ENCODE data around the gene PRMT5.

Gene PRMT5

DNA sequence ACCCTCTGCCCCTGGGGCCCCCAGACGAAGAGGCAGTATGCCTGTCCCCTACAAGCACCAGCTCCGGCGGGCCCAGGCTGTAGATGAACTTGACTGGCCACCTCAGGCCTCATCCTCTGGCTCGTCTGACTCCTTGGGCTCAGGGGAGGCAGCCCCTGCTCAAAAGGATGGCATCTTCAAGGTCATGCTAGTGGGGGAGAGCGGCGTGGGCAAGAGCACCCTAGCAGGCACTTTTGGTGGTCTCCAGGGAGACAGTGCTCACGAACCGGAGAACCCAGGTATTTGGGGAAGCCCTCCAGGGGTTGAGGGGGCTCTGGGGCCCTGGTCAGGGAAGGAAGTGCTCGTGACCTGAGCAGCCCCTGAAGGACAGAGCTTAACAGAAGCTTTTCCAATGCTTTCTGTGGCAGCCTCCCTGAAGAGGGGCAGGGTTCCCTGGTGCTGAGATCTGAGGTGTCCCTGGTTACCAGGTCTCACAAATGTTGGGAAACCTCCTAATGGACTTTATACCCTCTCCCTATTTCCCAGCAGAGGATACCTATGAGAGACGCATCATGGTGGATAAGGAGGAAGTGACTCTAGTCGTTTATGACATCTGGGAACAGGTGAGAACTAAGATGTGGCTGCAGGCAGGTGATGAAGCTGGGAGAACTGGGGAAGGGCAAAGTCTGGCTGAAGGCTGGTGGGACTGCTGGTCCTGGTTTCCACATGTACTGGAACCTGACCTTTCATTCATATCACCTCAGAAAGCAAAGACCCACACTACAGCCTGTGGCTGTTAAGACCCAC, 44.2 kb downstream of the PRMT5 start:
- H3K9ac ChIP-seq (ENCODE audit: low read depth, low read length, poor library complexity, severe bottlenecking): no peak overlapping the region
- no peaks in the 10 kb centered on the region for H3F3A ChIP-seq (ENCODE audit: low read depth)
- no peaks in the 10 kb centered on the region for H4K20me1 ChIP-seq (ENCODE audit: insufficient read depth, low read length, poor library complexity, severe bottlenecking)
- H3K4me2 ChIP-seq (ENCODE audit: low read depth, low read length, poor library complexity, severe bottlenecking): no peak overlapping the region
- no peaks in the 10 kb centered on the region for H3K9me3 ChIP-seq (ENCODE audit: insufficient read depth, low read depth, low read length)
- H3K4me3 ChIP-seq (ENCODE audit: low read length, poor library complexity, severe bottlenecking): no peak overlapping the region
- H3K36me3 ChIP-seq (ENCODE audit: insufficient read depth, low read length): no peaks in the 10 kb centered on the region
- no peaks in the 10 kb centered on the region for H3K4me1 ChIP-seq (ENCODE audit: insufficient read depth, low read length, poor library complexity, severe bottlenecking)
- TF ChIP-seq CTCF (conservative IDR thresholded peaks at IDR 0.05; ENCODE audit: low read length) (no peak), EZH2phosphoT487 (IDR thresholded peaks at IDR 0.05; ENCODE audit: borderline replicate concordance) (no peak)
- no peak overlapping the region for H2AFZ ChIP-seq (ENCODE audit: low read length)
- no peaks in the 10 kb centered on the region for H3K9me2 ChIP-seq (replicated peaks; ENCODE audit: low read depth, low read length)
- H3K27me3 ChIP-seq (ENCODE audit: insufficient read depth, low read length, poor library complexity, severe bottlenecking): no peaks in the 10 kb centered on the region
- no peaks in the 10 kb centered on the region for H3K79me2 ChIP-seq (ENCODE audit: insufficient read depth, low read length)

DNA sequence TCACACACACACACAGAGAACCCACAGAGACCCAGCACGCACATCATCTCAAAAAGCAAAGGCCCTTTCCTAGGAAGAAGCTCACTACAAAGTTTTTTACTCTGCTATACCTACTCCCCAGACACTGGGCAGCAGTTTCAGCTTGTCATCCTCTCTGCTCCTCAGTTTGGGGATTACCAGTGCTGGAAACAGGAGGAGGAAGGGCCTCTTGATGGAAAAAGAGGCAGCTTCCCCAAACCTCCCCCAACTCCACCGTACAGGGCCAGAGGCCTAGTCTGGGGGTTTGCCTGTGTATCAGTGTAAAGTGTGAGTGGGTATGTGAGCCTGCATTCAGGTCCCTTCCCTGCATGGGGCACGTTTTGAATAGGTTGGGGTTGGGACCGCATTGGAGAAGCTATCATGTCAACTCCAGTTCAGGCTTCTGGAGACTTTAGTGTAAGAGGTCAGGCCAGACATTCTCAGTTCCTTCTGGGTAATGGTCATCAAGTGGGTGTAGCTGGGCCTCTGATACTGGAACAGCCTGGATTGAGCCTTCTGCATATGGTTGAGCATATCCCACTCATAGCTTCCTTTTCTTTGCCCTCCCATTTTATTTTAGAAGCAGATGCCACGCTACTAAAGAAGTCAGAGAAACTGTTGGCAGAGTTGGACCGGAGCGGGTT, 45.0 kb downstream of the PRMT5 start:
- no peaks in the 10 kb centered on the region for H3K9me3 ChIP-seq (ENCODE audit: insufficient read depth, low read depth, low read length)
- H3K79me2 ChIP-seq (ENCODE audit: insufficient read depth, low read length): no peaks in the 10 kb centered on the region
- H3K4me2 ChIP-seq (ENCODE audit: low read depth, low read length, poor library complexity, severe bottlenecking): no peak overlapping the region
- no peaks in the 10 kb centered on the region for H3K36me3 ChIP-seq (ENCODE audit: insufficient read depth, low read length)
- H3K9ac ChIP-seq (ENCODE audit: low read depth, low read length, poor library complexity, severe bottlenecking): no peak overlapping the region
- no peaks in the 10 kb centered on the region for H4K20me1 ChIP-seq (ENCODE audit: insufficient read depth, low read length, poor library complexity, severe bottlenecking)
- H3K4me1 ChIP-seq (ENCODE audit: insufficient read depth, low read length, poor library complexity, severe bottlenecking): no peaks in the 10 kb centered on the region
- H3K4me3 ChIP-seq (ENCODE audit: low read length, poor library complexity, severe bottlenecking): no peak overlapping the region
- TF ChIP-seq CTCF (conservative IDR thresholded peaks at IDR 0.05; ENCODE audit: low read length) (no peak), EZH2phosphoT487 (IDR thresholded peaks at IDR 0.05; ENCODE audit: borderline replicate concordance) (no peak)
- no peaks in the 10 kb centered on the region for H3F3A ChIP-seq (ENCODE audit: low read depth)
- no peaks in the 10 kb centered on the region for H3K27me3 ChIP-seq (ENCODE audit: insufficient read depth, low read length, poor library complexity, severe bottlenecking)
- H2AFZ ChIP-seq (ENCODE audit: low read length): no peak overlapping the region
- H3K9me2 ChIP-seq (replicated peaks; ENCODE audit: low read depth, low read length): no peaks in the 10 kb centered on the region

DNA sequence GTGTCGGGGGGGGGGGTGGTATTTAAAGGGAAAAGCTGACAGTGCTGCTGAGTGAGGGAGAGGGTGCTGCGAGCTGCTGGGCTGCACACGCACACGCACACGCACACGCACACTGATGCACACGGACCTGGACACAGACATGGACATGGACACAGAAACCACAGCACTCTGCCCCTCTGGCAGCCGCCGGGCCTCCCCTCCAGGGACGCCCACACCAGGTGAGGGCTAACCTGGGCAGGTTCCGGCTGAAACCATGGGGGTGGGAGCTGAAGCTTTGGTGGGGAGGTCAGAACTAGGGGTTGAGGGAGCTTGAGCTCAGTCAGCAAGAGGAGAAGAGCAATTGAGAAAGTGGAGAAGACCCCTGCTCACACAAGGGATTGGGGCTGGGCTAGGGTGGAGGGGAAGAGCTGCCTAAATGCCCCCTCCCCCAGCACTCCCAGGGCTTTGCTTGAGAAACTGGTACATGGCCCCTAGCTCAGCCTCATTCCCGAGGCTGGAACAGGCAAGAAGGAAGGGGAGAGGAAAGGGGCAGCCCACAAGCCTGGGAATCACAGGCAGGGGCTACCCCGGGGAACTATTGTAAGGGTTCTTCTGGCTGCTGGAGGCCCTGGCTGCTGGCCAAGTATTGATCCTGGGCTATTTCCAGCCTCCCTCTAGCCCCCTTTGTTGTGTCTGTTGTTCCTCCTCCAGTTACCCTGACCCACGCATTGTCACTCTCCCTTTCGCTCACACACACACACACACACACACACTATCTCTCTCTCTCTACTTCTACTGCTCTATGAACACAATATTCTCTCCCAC, 45.8 kb downstream of the PRMT5 start, which contains the start of gene REM2:
REM2 (plus strand) TSS at position 50 of the 804 bp plus-strand sequence; CDS start at position 116, 66 bp downstream.
- no peak within 1 kb of the TSS for H3K4me3 ChIP-seq (ENCODE audit: low read length, poor library complexity, severe bottlenecking)
- no peaks in the 10 kb centered on the region for H3F3A ChIP-seq (ENCODE audit: low read depth)
- no peak for TF ChIP-seq CTCF (conservative IDR thresholded peaks at IDR 0.05; ENCODE audit: low read length)
- TF ChIP-seq EZH2phosphoT487 (IDR thresholded peaks at IDR 0.05; ENCODE audit: borderline replicate concordance): no peak
- no peaks in the 10 kb centered on the region for H3K9me3 ChIP-seq (ENCODE audit: insufficient read depth, low read depth, low read length)
- H2AFZ ChIP-seq (ENCODE audit: low read length): no peak within 1 kb of the TSS
- no peak within 1 kb of the TSS for H3K9ac ChIP-seq (ENCODE audit: low read depth, low read length, poor library complexity, severe bottlenecking)
- no peaks in the 10 kb centered on the region for H3K36me3 ChIP-seq (ENCODE audit: insufficient read depth, low read length)
- no peaks in the 10 kb centered on the region for H4K20me1 ChIP-seq (ENCODE audit: insufficient read depth, low read length, poor library complexity, severe bottlenecking)
- H3K9me2 ChIP-seq (replicated peaks; ENCODE audit: low read depth, low read length): no peaks in the 10 kb centered on the region
- no peaks in the 10 kb centered on the region for H3K4me1 ChIP-seq (ENCODE audit: insufficient read depth, low read length, poor library complexity, severe bottlenecking)
- no peaks in the 10 kb centered on the region for H3K27me3 ChIP-seq (ENCODE audit: insufficient read depth, low read length, poor library complexity, severe bottlenecking)
- H3K4me2 ChIP-seq (ENCODE audit: low read depth, low read length, poor library complexity, severe bottlenecking): no peak within 1 kb of the TSS
- no peaks in the 10 kb centered on the region for H3K79me2 ChIP-seq (ENCODE audit: insufficient read depth, low read length)
